Peyer's patch (tissue), 4 donors: ENCODE measurements around the gene KCNIP4.

ENCODE experiments used
- CTCF ChIP-seq, 6 experiments: fragments of 450-650 bp in 4 of 6; fragments of 200-600 bp in 2 of 6; sonication (generic) in 1 of 6; IDR thresholded peaks; one replicate each; pipeline ENCODE4 v1.5.1; 2017 to 2019; ENCODE audit warnings: antibody characterized with exemption in 6 of 6, mild to moderate bottlenecking in 3 of 6, moderate library complexity in 1 of 6
- POLR2A ChIP-seq, 2 donors: fragments of 450-650 bp; IDR thresholded peaks; one replicate each; pipeline ENCODE4 v1.5.1; 2017; ENCODE audit warnings: antibody characterized with exemption in 2 of 2, mild to moderate bottlenecking in 2 of 2, moderate library complexity in 2 of 2

- TF ChIP-seq CTCF (IDR thresholded peaks at IDR 0.05) (no peak), POLR2A (IDR thresholded peaks at IDR 0.05) (no peak)
Measured at GRCh38 chr4:20844311-20844710, 1104.3 kb downstream of the KCNIP4 start.
